ENCODE results near the gene SPRED3.

DNA sequence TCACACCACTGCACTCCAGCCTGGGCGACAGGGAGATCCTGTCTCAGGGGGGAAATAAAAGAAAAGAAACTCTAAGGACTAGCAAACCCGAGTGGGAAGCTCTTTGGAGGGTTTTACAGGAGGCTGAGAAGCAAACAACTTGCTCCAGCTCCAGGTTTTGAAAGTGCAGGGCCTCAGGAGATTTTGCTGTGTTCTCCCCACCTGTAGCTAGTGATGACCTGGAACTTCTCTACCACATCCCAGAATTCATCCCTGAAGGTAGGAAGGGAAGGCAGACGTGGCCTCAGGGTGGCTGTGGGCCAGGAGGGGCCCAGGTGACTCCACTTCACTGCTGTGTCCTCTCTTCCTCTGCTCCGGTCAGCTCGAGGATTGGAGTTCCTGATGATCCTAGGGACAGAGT lies 30.4 kb upstream of the SPRED3 start:
- TF ChIP-seq, protein P1, sequence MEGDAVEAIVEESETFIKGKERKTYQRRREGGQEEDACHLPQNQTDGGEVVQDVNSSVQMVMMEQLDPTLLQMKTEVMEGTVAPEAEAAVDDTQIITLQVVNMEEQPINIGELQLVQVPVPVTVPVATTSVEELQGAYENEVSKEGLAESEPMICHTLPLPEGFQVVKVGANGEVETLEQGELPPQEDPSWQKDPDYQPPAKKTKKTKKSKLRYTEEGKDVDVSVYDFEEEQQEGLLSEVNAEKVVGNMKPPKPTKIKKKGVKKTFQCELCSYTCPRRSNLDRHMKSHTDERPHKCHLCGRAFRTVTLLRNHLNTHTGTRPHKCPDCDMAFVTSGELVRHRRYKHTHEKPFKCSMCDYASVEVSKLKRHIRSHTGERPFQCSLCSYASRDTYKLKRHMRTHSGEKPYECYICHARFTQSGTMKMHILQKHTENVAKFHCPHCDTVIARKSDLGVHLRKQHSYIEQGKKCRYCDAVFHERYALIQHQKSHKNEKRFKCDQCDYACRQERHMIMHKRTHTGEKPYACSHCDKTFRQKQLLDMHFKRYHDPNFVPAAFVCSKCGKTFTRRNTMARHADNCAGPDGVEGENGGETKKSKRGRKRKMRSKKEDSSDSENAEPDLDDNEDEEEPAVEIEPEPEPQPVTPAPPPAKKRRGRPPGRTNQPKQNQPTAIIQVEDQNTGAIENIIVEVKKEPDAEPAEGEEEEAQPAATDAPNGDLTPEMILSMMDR (IDR thresholded peaks at IDR 0.05; ENCODE audit: low read depth, low read length, missing input control) = no peak
- TF ChIP-seq HNF4A (conservative IDR thresholded peaks at IDR 0.05) = no peak
- TF ChIP-seq, protein P2, sequence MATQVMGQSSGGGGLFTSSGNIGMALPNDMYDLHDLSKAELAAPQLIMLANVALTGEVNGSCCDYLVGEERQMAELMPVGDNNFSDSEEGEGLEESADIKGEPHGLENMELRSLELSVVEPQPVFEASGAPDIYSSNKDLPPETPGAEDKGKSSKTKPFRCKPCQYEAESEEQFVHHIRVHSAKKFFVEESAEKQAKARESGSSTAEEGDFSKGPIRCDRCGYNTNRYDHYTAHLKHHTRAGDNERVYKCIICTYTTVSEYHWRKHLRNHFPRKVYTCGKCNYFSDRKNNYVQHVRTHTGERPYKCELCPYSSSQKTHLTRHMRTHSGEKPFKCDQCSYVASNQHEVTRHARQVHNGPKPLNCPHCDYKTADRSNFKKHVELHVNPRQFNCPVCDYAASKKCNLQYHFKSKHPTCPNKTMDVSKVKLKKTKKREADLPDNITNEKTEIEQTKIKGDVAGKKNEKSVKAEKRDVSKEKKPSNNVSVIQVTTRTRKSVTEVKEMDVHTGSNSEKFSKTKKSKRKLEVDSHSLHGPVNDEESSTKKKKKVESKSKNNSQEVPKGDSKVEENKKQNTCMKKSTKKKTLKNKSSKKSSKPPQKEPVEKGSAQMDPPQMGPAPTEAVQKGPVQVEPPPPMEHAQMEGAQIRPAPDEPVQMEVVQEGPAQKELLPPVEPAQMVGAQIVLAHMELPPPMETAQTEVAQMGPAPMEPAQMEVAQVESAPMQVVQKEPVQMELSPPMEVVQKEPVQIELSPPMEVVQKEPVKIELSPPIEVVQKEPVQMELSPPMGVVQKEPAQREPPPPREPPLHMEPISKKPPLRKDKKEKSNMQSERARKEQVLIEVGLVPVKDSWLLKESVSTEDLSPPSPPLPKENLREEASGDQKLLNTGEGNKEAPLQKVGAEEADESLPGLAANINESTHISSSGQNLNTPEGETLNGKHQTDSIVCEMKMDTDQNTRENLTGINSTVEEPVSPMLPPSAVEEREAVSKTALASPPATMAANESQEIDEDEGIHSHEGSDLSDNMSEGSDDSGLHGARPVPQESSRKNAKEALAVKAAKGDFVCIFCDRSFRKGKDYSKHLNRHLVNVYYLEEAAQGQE (IDR thresholded peaks at IDR 0.05) = no peak

All from liver (tissue), 3 donors.